ENCODE results near the gene TPP1. TPM values are rescaled to one million over a fixed set of nuclear protein-coding genes. Genes with fewer than 3 reads are reported as not detected.

Gene TPP1
- total and polyA plus RNA-seq, 9 of the 15 experiments (the other 6 are each of a cell fraction or from before 2014, with no cell fraction given) = 7.5 to 75.8 (median 15.7) TPM

DNA sequence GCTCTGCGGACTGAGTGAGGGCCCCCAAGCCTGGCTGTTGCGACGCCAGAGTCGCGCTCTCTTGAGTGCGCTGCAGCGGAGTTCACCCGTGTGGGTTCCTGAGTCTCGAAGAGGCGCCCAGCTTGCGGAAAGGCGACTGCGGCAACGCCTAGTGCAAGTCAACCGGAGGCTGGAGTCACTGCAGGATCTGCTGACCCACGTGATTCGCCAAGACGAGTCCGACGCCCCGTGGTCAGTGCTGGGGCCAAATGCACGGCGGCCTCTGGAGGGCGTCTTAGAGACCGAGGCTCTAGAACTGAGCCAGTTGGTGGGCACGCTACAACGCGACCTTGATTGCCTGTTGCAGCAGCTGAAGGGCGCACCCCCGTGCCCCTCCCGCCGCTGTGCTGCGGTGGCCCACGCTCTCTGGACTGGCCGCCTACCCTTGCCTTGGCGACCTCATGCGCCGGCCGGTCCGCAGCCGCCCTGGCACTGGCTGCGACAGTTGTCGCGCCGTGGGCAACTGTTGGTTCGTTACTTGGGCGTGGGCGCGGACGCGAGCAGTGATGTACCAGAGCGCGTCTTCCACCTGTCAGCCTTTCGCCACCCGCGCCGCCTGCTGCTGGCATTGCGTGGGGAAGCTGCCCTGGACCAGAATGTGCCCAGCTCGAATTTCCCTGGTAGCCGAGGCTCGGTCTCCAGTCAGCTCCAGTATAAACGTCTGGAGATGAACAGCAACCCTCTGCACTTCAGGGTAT, 48.4 kb downstream of the TPP1 start:
- Histone ChIP-seq H3K9me3 (replicated peaks; ENCODE audit: control insufficient read depth, insufficient read depth, low read depth, low read length) (no peaks in the 10 kb centered on the region), H4K20me1 (replicated peaks; ENCODE audit: control insufficient read depth, insufficient read depth, low read length) (no peaks in the 10 kb centered on the region), H3K27me3 (ENCODE audit: control insufficient read depth in 2 of 2, insufficient read depth in 2 of 2, low read length in 2 of 2) (no peaks in the 10 kb centered on the region), H2AFZ (ENCODE audit: low read depth, low read length) (no peak overlapping the region), H3K4me3 (no peak overlapping the region), H3K9me1 (ENCODE audit: control insufficient read depth, insufficient read depth, low read length) (peaks cover 8% of the 10 kb centered on the region), H3K9ac (ENCODE audit: insufficient read depth in 1 of 2, low read depth in 2 of 2, low read length in 2 of 2) (no peak overlapping the region; a peak in 2 of 4 replicates), H3K4me2 (ENCODE audit: insufficient read depth, low read length) (no peak overlapping the region), H3K4me1 (replicated peaks in 1 of 2; ENCODE audit: control insufficient read depth in 2 of 2, insufficient read depth in 2 of 2, low read length in 2 of 2) (peaks cover 29 to 45% of the 10 kb centered on the region in 2 experiments), H3K36me3 (ENCODE audit: control insufficient read depth, insufficient read depth, low read length) (no peaks in the 10 kb centered on the region), H3K79me2 (ENCODE audit: control insufficient read depth, insufficient read depth, low read length) (no peaks in the 10 kb centered on the region), H3K27ac (ENCODE audit: extremely low read depth, low read depth, low read length) (no peak overlapping the region)
- in situ Hi-C loops (cut with MboI) = no loop called here
- no peak for FAIRE-seq
- no peak for DNase-seq (ENCODE audit: extremely low read depth in 1 of 4, low spot score in 3 of 4)
- WGBS (ENCODE audit: insufficient coverage, low coverage, missing lambda C conversion rate) = 94% methylated on average over 40 of the region's 62 CpGs
- TF ChIP-seq, protein P1, sequence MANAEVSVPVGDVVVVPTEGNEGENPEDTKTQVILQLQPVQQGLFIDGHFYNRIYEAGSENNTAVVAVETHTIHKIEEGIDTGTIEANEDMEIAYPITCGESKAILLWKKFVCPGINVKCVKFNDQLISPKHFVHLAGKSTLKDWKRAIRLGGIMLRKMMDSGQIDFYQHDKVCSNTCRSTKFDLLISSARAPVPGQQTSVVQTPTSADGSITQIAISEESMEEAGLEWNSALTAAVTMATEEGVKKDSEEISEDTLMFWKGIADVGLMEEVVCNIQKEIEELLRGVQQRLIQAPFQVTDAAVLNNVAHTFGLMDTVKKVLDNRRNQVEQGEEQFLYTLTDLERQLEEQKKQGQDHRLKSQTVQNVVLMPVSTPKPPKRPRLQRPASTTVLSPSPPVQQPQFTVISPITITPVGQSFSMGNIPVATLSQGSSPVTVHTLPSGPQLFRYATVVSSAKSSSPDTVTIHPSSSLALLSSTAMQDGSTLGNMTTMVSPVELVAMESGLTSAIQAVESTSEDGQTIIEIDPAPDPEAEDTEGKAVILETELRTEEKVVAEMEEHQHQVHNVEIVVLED (CRISPR knock-in tag; IDR thresholded peaks at IDR 0.05) = no peak
- TF ChIP-seq FIP1L1 (IDR thresholded peaks at IDR 0.05; ENCODE audit: low read depth, low read length, poor library complexity, severe bottlenecking) (peak; percentile 38), RAD21 (CRISPR knock-in tag; conservative IDR thresholded peaks at IDR 0.05 in 1 of 2, IDR thresholded peaks at IDR 0.05 in 1 of 2) (no peak), STAT5A (IDR thresholded peaks at IDR 0.05; ENCODE audit: borderline replicate concordance, low read length) (no peak), ZNF232 (CRISPR knock-in tag; IDR thresholded peaks at IDR 0.05) (no peak), YY1 (IDR thresholded peaks at IDR 0.05; ENCODE audit: borderline replicate concordance in 1 of 3, control insufficient read depth in 1 of 3, extremely low read depth in 1 of 3, insufficient read depth in 3 of 3, insufficient read length in 1 of 3, insufficient replicate concordance in 2 of 3, low read depth in 1 of 3, low read length in 2 of 3) (no peak), HMGN3 (IDR thresholded peaks at IDR 0.05; ENCODE audit: borderline replicate concordance, extremely low read depth, insufficient read length, low read depth, low read length) (peak; percentile 17), POLR2G (IDR thresholded peaks at IDR 0.05; ENCODE audit: low read depth, low read length) (peak; percentile 36; the same call in 1 of the 2 replicates), ZNF561 (CRISPR knock-in tag; conservative IDR thresholded peaks at IDR 0.05) (no peak), CGGBP1 (CRISPR knock-in tag; IDR thresholded peaks at IDR 0.05) (no peak)
- TF ChIP-seq, protein P2, sequence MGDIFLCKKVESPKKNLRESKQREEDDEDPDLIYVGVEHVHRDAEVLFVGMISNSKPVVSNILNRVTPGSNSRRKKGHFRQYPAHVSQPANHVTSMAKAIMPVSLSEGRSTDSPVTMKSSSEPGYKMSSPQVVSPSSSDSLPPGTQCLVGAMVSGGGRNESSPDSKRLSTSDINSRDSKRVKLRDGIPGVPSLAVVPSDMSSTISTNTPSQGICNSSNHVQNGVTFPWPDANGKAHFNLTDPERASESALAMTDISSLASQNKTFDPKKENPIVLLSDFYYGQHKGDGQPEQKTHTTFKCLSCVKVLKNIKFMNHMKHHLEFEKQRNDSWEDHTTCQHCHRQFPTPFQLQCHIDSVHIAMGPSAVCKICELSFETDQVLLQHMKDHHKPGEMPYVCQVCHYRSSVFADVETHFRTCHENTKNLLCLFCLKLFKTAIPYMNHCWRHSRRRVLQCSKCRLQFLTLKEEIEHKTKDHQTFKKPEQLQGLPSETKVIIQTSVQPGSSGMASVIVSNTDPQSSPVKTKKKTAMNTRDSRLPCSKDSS (IDR thresholded peaks at IDR 0.05; ENCODE audit: low read depth, partially characterized antibody) = no peak
- TF ChIP-seq, protein P3, sequence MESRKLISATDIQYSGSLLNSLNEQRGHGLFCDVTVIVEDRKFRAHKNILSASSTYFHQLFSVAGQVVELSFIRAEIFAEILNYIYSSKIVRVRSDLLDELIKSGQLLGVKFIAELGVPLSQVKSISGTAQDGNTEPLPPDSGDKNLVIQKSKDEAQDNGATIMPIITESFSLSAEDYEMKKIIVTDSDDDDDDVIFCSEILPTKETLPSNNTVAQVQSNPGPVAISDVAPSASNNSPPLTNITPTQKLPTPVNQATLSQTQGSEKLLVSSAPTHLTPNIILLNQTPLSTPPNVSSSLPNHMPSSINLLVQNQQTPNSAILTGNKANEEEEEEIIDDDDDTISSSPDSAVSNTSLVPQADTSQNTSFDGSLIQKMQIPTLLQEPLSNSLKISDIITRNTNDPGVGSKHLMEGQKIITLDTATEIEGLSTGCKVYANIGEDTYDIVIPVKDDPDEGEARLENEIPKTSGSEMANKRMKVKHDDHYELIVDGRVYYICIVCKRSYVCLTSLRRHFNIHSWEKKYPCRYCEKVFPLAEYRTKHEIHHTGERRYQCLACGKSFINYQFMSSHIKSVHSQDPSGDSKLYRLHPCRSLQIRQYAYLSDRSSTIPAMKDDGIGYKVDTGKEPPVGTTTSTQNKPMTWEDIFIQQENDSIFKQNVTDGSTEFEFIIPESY (CRISPR knock-in tag; IDR thresholded peaks at IDR 0.05) = peak; percentile 82
- BruUV-seq (replicated peaks) = no TSS peak
- POLR2A ChIA-PET = interaction anchor here (1.1 kb wide), 1 partner anchor 41 kb away, joined by 3 read pairs; the partner anchor contains the start of gene TAF10
- intact Hi-C loops (cut with micrococcal nuclease) = no loop called here
- no peak for ATAC-seq
- CTCF ChIA-PET (ENCODE audit: low intra/inter-chr PET ratio) = no interaction called here

Measured in K562 (cell line).